HepG2 (cell line): ENCODE data around the gene SPIB. TPM values are rescaled to one million over a fixed set of nuclear protein-coding genes. Genes with fewer than 3 reads are reported as not detected.
A peak's percentile ranks its signal among the peaks of the same experiment; 100 is the strongest.

Experiments used
- ATAC-seq: fragments of 200-7000 bp; cut with Tn5 transposase; 3 replicates; pipeline ENCODE4 v1.9.1; 2020; ENCODE audit warnings: mild to moderate bottlenecking, moderate library complexity
- BruUV-seq: library from RNA; stranded (reverse); fragments of 400-500 nt; replicated peaks from 2 replicates; lab custom pipeline; 2021; lab: Mats Ljungman, UMichigan
- CTCF ChIA-PET: fragments of 300-600 bp; formaldehyde crosslinking; extraction: SDS; loops from one replicate; lab custom pipeline; 2021; ENCODE audit warnings: low total read pairs, inconsistent platforms, low intra/inter-chr PET ratio; lab: Yijun Ruan, JAX
- POLR2A ChIA-PET: fragments of 350-600 bp; sonication (Branson Sonifier 250); formaldehyde crosslinking; loops from one replicate; lab custom pipeline; 2020; ENCODE audit warnings: antibody characterized with exemption, inconsistent platforms; lab: Yijun Ruan, JAX
- DNase-seq: peaks from one replicate; pipeline ENCODE4 v3.0.0-alpha.2; 2015; ENCODE audit warnings: low spot score
- FAIRE-seq: peaks from 3 replicates; lab custom pipeline; 2011; peaks lifted over from hg19 to GRCh38; lab: Jason Lieb, UNC
- H2AFZ ChIP-seq: one replicate; pipeline ENCODE4 v1.6.1; 2011; ENCODE audit warnings: low read length, inconsistent platforms
- H3K27ac ChIP-seq: fragments of 300-600 bp; 3 replicates; pipeline ENCODE4 v1.8.0; 2011; ENCODE audit warnings: mixed run types, mild to moderate bottlenecking, mixed read lengths, low read length, inconsistent platforms; ENCODE audit not compliant: insufficient read depth; ENCODE audit errors: extremely low read length
- H3K27me3 ChIP-seq, 2 experiments: fragments of 200-600 bp in 1 of 2; 2 replicates in 1 of 2; 3 replicates in 1 of 2; pipeline versions ENCODE4 v1.6.0 to v1.8.0; 2011; ENCODE audit warnings: low read length in 2 of 2, mild to moderate bottlenecking in 2 of 2, moderate library complexity in 2 of 2, inconsistent platforms in 1 of 2; ENCODE audit not compliant: insufficient read depth in 2 of 2, control insufficient read depth in 1 of 2
- H3K36me3 ChIP-seq, 2 experiments: fragments of 200-600 bp in 1 of 2; replicated peaks in 1 of 2; 2 replicates in 1 of 2; 3 replicates in 1 of 2; pipeline versions ENCODE4 v1.5.1 to v1.8.0; 2011; ENCODE audit warnings: low read length in 2 of 2, inconsistent platforms in 1 of 2; ENCODE audit not compliant: insufficient read depth in 2 of 2, control insufficient read depth in 1 of 2
- H3K4me1 ChIP-seq: 2 replicates; pipeline ENCODE4 v1.5.1; 2012; ENCODE audit warnings: low read length, inconsistent platforms; ENCODE audit not compliant: insufficient read depth
- H3K4me2 ChIP-seq: 2 replicates; pipeline ENCODE4 v1.6.0; 2011; ENCODE audit warnings: low read depth, low read length, inconsistent platforms
- H3K4me3 ChIP-seq, 3 experiments: fragments of 200-600 bp in 1 of 3; sonication (generic), shearing (Covaris generic) in 1 of 3; replicated peaks in 1 of 3; 2 replicates each; pipeline ENCODE4 v1.5.1; 2011 to 2016; ENCODE audit warnings: low read length in 3 of 3, inconsistent platforms in 2 of 3, low read depth in 2 of 3, mild to moderate bottlenecking in 2 of 3, control low read depth in 1 of 3, mixed read lengths in 1 of 3; ENCODE audit not compliant: insufficient read depth in 1 of 3
- H3K79me2 ChIP-seq: one replicate; pipeline ENCODE4 v1.6.1; 2011; ENCODE audit warnings: low read length, inconsistent platforms; ENCODE audit not compliant: insufficient read depth
- H3K9ac ChIP-seq: 2 replicates; pipeline ENCODE4 v1.6.0; 2011; ENCODE audit warnings: mild to moderate bottlenecking, low read depth, low read length, inconsistent platforms; ENCODE audit not compliant: insufficient read depth
- H3K9me3 ChIP-seq: 2 replicates; pipeline ENCODE4 v1.5.1; 2012; ENCODE audit warnings: mild to moderate bottlenecking, low read length
- H4K20me1 ChIP-seq: 2 replicates; pipeline ENCODE4 v1.6.0; 2011; ENCODE audit warnings: inconsistent platforms, mild to moderate bottlenecking, low read length, moderate library complexity; ENCODE audit not compliant: insufficient read depth
- EZH2 ChIP-seq: conservative IDR thresholded peaks from 2 replicates; pipeline ENCODE4 v1.6.1; 2012; ENCODE audit warnings: mild to moderate bottlenecking, low read depth, low read length, moderate library complexity
- KLF15 ChIP-seq: sonication (generic); formaldehyde crosslinking; IDR thresholded peaks from 2 replicates; pipeline ENCODE4 v1.8.1; 2023; ENCODE audit warnings: borderline replicate concordance, mild to moderate bottlenecking, inconsistent platforms, missing genetic modification reagents, mixed read lengths
- NONO ChIP-seq, 2 experiments: fragments of 450-650 bp in 1 of 2; sonication (generic) in 1 of 2; formaldehyde crosslinking in 1 of 2; IDR thresholded peaks in 1 of 2; conservative IDR thresholded peaks in 1 of 2; 2 replicates each; pipeline versions ENCODE4 v1.6.1 to v1.8.0; 2017 to 2022; ENCODE audit warnings: mild to moderate bottlenecking in 1 of 2, missing genetic modification reagents in 1 of 2, moderate library complexity in 1 of 2
- PLRG1 ChIP-seq: fragments of 450-650 bp; conservative IDR thresholded peaks from 2 replicates; pipeline ENCODE4 v1.6.1; 2016
- RFXANK ChIP-seq: IDR thresholded peaks from 2 replicates; pipeline ENCODE4 v1.6.1; 2016
- STAG1 ChIP-seq: sonication (generic); formaldehyde crosslinking; IDR thresholded peaks from 2 replicates; pipeline ENCODE4 v1.4.0; 2020; ENCODE audit warnings: missing genetic modification reagents
- ZMYM3 ChIP-seq: sonication (generic); formaldehyde crosslinking; IDR thresholded peaks from 2 replicates; pipeline ENCODE4 v1.5.1; 2020; ENCODE audit warnings: mild to moderate bottlenecking, missing genetic modification reagents
- ZNF121 ChIP-seq: sonication (generic); formaldehyde crosslinking; IDR thresholded peaks from 2 replicates; pipeline ENCODE4 v1.5.0; 2020; ENCODE audit warnings: mild to moderate bottlenecking, missing genetic modification reagents
- ZNF460 ChIP-seq: sonication (generic); formaldehyde crosslinking; IDR thresholded peaks from 2 replicates; pipeline ENCODE4 v1.5.1; 2020; ENCODE audit warnings: missing genetic modification reagents, mild to moderate bottlenecking, borderline replicate concordance
- ZNF629 ChIP-seq: sonication (generic); formaldehyde crosslinking; conservative IDR thresholded peaks from 2 replicates; pipeline ENCODE4 v1.5.0; 2020; ENCODE audit warnings: missing genetic modification reagents
- ZNF768 ChIP-seq: sonication (generic); formaldehyde crosslinking; IDR thresholded peaks from 2 replicates; pipeline ENCODE4 v1.4.0; 2020; ENCODE audit warnings: missing genetic modification reagents
- WGBS: methylation state at CpG from one replicate; pipeline ENCODE4 v1.1.6; 2017; ENCODE audit warnings: low lambda C conversion rate; 5-methylcytosine and 5-hydroxymethylcytosine counted together
- in situ Hi-C: cut with HindIII; loops from 2 replicates; pipeline ENCODE4 v1.10.0; 2017; ENCODE audit warnings: low pct_unique_long_range_greater_than_20kb; ENCODE audit not compliant: extremely low pct_ligation_motif_present
- intact Hi-C: fragments of 100-400 bp; cut with micrococcal nuclease; formaldehyde crosslinking; loops from one replicate; pipeline ENCODE4 v1.10.0; 2022; ENCODE audit not compliant: unreplicated experiment
- polyA plus RNA-seq, 8 experiments: library from polyadenylated mRNA; depleted of rRNA in 3 of 8; stranded (reverse) in 7 of 8; unstranded in 1 of 8; fragments of >200 nt; fragmentation: Illumina TruSeq in 4 of 8; extraction: Trizol in 4 of 8; gene quantifications; 2 replicates each; pipeline versions ENCODE4 v1.2.1 to v1.2.3, GENCODE V29; 2011 to 2016; ENCODE audit warnings: low read depth in 4 of 8, missing spikeins in 1 of 8, mixed read lengths in 1 of 8; ENCODE audit not compliant: insufficient read depth in 1 of 8
- total RNA-seq, 5 experiments: library from RNA; depleted of rRNA; stranded (reverse); fragments of >200 nt; fragmentation: Illumina TruSeq; extraction: Trizol; gene quantifications; 2 replicates each; pipeline ENCODE4 v1.2.3, GENCODE V29; 2016; ENCODE audit warnings: low read depth in 1 of 5

Gene SPIB
- total and polyA plus RNA-seq, 2 of the 13 experiments (the other 11 are each of a cell fraction or from before 2014, with no cell fraction given): 0.04 TPM; not detected in 1

- no peak for TF ChIP-seq NONO (IDR thresholded peaks at IDR 0.05)
- no peak for TF ChIP-seq NONO (CRISPR knock-in tag; conservative IDR thresholded peaks at IDR 0.05)
- no peak for TF ChIP-seq RFXANK (CRISPR knock-in tag)
Observed at GRCh38 chr19:50420808-50421207, 2.1 kb downstream of the SPIB start (continued).

GRCh38 chr19:50422397-50423278 lies 3.9 kb downstream of the SPIB start:
- FAIRE-seq: no peak
- intact Hi-C loops: no loop called here

More at GRCh38 chr19:50422397-50423278, 3.9 kb downstream of the SPIB start:
- Histone ChIP-seq H3K4me1 (peaks cover 19% of the 10 kb centered on the region), H3K27me3 (no peaks in the 10 kb centered on the region; a peak in 1 of 5 replicates), H3K9ac (no peak overlapping the region), H2AFZ (no peak overlapping the region), H3K79me2 (no peaks in the 10 kb centered on the region), H3K4me2 (peak overlapping the region; percentile 42), H4K20me1 (no peaks in the 10 kb centered on the region), H3K4me3 (no peak overlapping the region), H3K27ac (no peak overlapping the region), H3K36me3 (no peaks in the 10 kb centered on the region), H3K9me3 (no peaks in the 10 kb centered on the region)
- no peak for ATAC-seq
- BruUV-seq: no TSS peak
- no peak for TF ChIP-seq KLF15
- peak; percentile 83; the same call in 1 of the 2 replicates for TF ChIP-seq ZNF768 (CRISPR knock-in tag)
- no peak for TF ChIP-seq STAG1
- TF ChIP-seq PLRG1: no peak
- TF ChIP-seq EZH2: no peak
- TF ChIP-seq ZMYM3: 0 out of 2 replicates have a peak, but pooled peaks have one; percentile 16
- peak; percentile 85 for TF ChIP-seq ZNF629 (CRISPR knock-in tag)
- TF ChIP-seq ZNF460 (CRISPR knock-in tag): peak; percentile 78
- peak; percentile 53; the same call in 1 of the 2 replicates for TF ChIP-seq ZNF121 (CRISPR knock-in tag)
- TF ChIP-seq NONO (IDR thresholded peaks at IDR 0.05): no peak
- TF ChIP-seq NONO (CRISPR knock-in tag; conservative IDR thresholded peaks at IDR 0.05): 0 out of 2 replicates have a peak, but pooled peaks have one; percentile 9
- DNase-seq: no peak
- WGBS: 21% methylated on average over 17 of the region's 18 CpGs
- ChIA-PET POLR2A (no interaction called here), CTCF (no interaction called here)
- in situ Hi-C loops: no loop called here
